Progenitor cell of endocrine pancreas (in vitro differentiated cells): ENCODE data around the gene CCDC150. TPM values are rescaled to one million over a fixed set of nuclear protein-coding genes. Genes with fewer than 3 reads are reported as not detected.

ENCODE experiments used
- DNase-seq: peaks from one replicate; pipeline ENCODE4 v3.0.0; 2021; ENCODE audit warnings: low spot score; ENCODE audit not compliant: unreplicated experiment
- H3K27ac Mint-ChIP-seq: 2 replicates; pipeline ENCODE4 v1.8.0; 2021; ENCODE audit warnings: mild to moderate bottlenecking, moderate library complexity, mixed read lengths
- H3K27me3 Mint-ChIP-seq: 2 replicates; pipeline ENCODE4 v1.8.0; 2021; ENCODE audit warnings: mixed read lengths
- H3K36me3 Mint-ChIP-seq: 2 replicates; pipeline ENCODE4 v1.8.0; 2022; ENCODE audit warnings: mixed read lengths; ENCODE audit not compliant: insufficient read depth
- H3K4me1 Mint-ChIP-seq: 2 replicates; pipeline ENCODE4 v1.8.0; 2021; ENCODE audit warnings: low read depth, mixed read lengths
- H3K4me3 Mint-ChIP-seq: 2 replicates; pipeline ENCODE4 v1.8.0; 2021; ENCODE audit warnings: low read depth, mild to moderate bottlenecking, moderate library complexity, mixed read lengths
- H3K9me3 Mint-ChIP-seq: 2 replicates; pipeline ENCODE4 v1.8.0; 2021; ENCODE audit warnings: low read depth, mixed read lengths
- CTCF ChIP-seq: fragments of 200-600 bp; sonication (generic); IDR thresholded peaks from one replicate; pipeline ENCODE4 v1.5.0; 2021; ENCODE audit warnings: antibody characterized with exemption, mild to moderate bottlenecking; ENCODE audit not compliant: unreplicated experiment
- total RNA-seq: library from RNA; stranded (reverse); gene quantifications from 2 replicates; pipeline ENCODE4 v1.2.1, GENCODE V29; 2021

CCDC150 gene
- total RNA-seq, 1 donor from 2014 or later: 40.1 TPM

- Mint-ChIP-seq H3K9me3 (peaks cover 46% of the 10 kb centered on the region), H3K4me3 (no peak overlapping the region), H3K36me3 (peaks cover 52% of the 10 kb centered on the region), H3K4me1 (peaks cover 8% of the 10 kb centered on the region), H3K27ac (no peak overlapping the region), H3K27me3 (no peaks in the 10 kb centered on the region)
- no peak for TF ChIP-seq CTCF
- no peak for DNase-seq
Observed at GRCh38 chr2:196652869-196653268, 13.4 kb downstream of the CCDC150 start.

GRCh38 chr2:196653843-196654242, 14.3 kb downstream of the CCDC150 start:
- DNase-seq: no peak
- H3K27ac Mint-ChIP-seq: no peak overlapping the region
- H3K4me3 Mint-ChIP-seq: no peak overlapping the region
- H3K4me1 Mint-ChIP-seq: peaks cover 8% of the 10 kb centered on the region
- no peak for TF ChIP-seq CTCF
- peaks cover 48% of the 10 kb centered on the region for H3K36me3 Mint-ChIP-seq
- H3K27me3 Mint-ChIP-seq: no peaks in the 10 kb centered on the region
- peaks cover 38% of the 10 kb centered on the region for H3K9me3 Mint-ChIP-seq

GRCh38 chr2:196655761-196656160, 16.2 kb downstream of the CCDC150 start:
- DNase-seq: no peak
- H3K9me3 Mint-ChIP-seq: peaks cover 25% of the 10 kb centered on the region
- H3K27me3 Mint-ChIP-seq: no peaks in the 10 kb centered on the region
- no peak overlapping the region for H3K27ac Mint-ChIP-seq
- peaks cover 37% of the 10 kb centered on the region for H3K36me3 Mint-ChIP-seq
- TF ChIP-seq CTCF: no peak
- H3K4me3 Mint-ChIP-seq: no peak overlapping the region
- H3K4me1 Mint-ChIP-seq: peaks cover 8% of the 10 kb centered on the region

GRCh38 chr2:196657333-196657732, 17.8 kb downstream of the CCDC150 start:
- DNase-seq: no peak
- H3K27me3 Mint-ChIP-seq: no peaks in the 10 kb centered on the region
- peaks cover 8% of the 10 kb centered on the region for H3K4me1 Mint-ChIP-seq
- peaks cover 11% of the 10 kb centered on the region for H3K9me3 Mint-ChIP-seq
- H3K27ac Mint-ChIP-seq: no peak overlapping the region
- peaks cover 21% of the 10 kb centered on the region for H3K36me3 Mint-ChIP-seq
- no peak for TF ChIP-seq CTCF
- no peak overlapping the region for H3K4me3 Mint-ChIP-seq

- Mint-ChIP-seq H3K4me1 (peaks cover 8% of the 10 kb centered on the region), H3K27me3 (no peaks in the 10 kb centered on the region), H3K9me3 (no peaks in the 10 kb centered on the region), H3K36me3 (peaks cover 8% of the 10 kb centered on the region), H3K4me3 (no peak overlapping the region), H3K27ac (no peak overlapping the region)
- no peak for DNase-seq
- no peak for TF ChIP-seq CTCF
Observed at GRCh38 chr2:196659844-196660243, 20.3 kb downstream of the CCDC150 start.
